HCT116 (cell line): Measurements from ENCODE around the gene ZNF543. TPM values are rescaled to one million over a fixed set of nuclear protein-coding genes. Genes with fewer than 3 reads are reported as not detected.
A peak's percentile ranks its signal among the peaks of the same experiment; 100 is the strongest.

Experiments used
- ATAC-seq: fragments of 200-7000 bp; cut with Tn5 transposase; 2 replicates; pipeline ENCODE4 v1.9.1; 2020; ENCODE audit warnings: mild to moderate bottlenecking, moderate library complexity
- BruUV-seq: library from RNA; stranded (reverse); fragments of 400-500 nt; replicated peaks from 2 replicates; lab custom pipeline; 2021; lab: Mats Ljungman, UMichigan
- CTCF ChIA-PET: fragments of 300-600 bp; sonication (Branson Sonifier 250); formaldehyde crosslinking; loops from one replicate; lab custom pipeline; 2021; ENCODE audit warnings: antibody characterized with exemption; lab: Charles Lee
- POLR2A ChIA-PET: fragments of 300-600, 350-600 bp; sonication (Branson Sonifier 250); formaldehyde crosslinking; loops from one replicate; lab custom pipeline; 2021; ENCODE audit warnings: antibody characterized with exemption; lab: Charles Lee
- RAD21 ChIA-PET, 2 experiments: fragments of 300-600 bp; sonication (Branson Sonifier 250); formaldehyde crosslinking; loops; one replicate each; lab custom pipeline; 2023; ENCODE audit warnings: low total read pairs in 2 of 2; ENCODE audit not compliant: uncharacterized antibody in 2 of 2, unreplicated experiment in 2 of 2, low non-redundant PET in 1 of 2; lab: Charles Lee
- DNase-seq: peaks from one replicate; pipeline ENCODE4 v3.0.0-alpha.2; 2010; ENCODE audit warnings: low read depth, low spot score
- H2AFZ ChIP-seq: fragments of 200-600 bp; shearing (Covaris generic), sonication (generic); 2 replicates; pipeline ENCODE4 v1.6.1; 2017; ENCODE audit warnings: low read depth, mixed run types, mixed read lengths, antibody characterized with exemption, low read length; ENCODE audit not compliant: poor library complexity, severe bottlenecking
- H3K27ac ChIP-seq: 2 replicates; pipeline ENCODE4 v1.5.1; 2012; ENCODE audit warnings: low read depth, low read length
- H3K27me3 ChIP-seq: fragments of 200-600 bp; sonication (generic); 2 replicates; pipeline ENCODE4 v1.6.1; 2016; ENCODE audit warnings: mixed run types, low read length, mixed read lengths; ENCODE audit not compliant: insufficient read depth
- H3K36me3 ChIP-seq, 2 experiments: fragments of 200-500 bp in 1 of 2; fragments of 200-600 bp in 1 of 2; sonication (Bioruptor generic) in 1 of 2; sonication (generic) in 1 of 2; 2 replicates each; pipeline versions ENCODE4 v1.5.1 to v1.6.1; 2014 to 2016; ENCODE audit warnings: low read length in 2 of 2, inconsistent platforms in 1 of 2, mixed read lengths in 1 of 2, mixed run types in 1 of 2; ENCODE audit not compliant: insufficient read depth in 2 of 2, control insufficient read depth in 1 of 2
- H3K4me1 ChIP-seq, 2 experiments: fragments of 200-600 bp in 1 of 2; sonication (generic) in 1 of 2; 2 replicates each; pipeline versions ENCODE4 v1.5.1 to v1.6.1; 2012 to 2017; ENCODE audit warnings: low read length in 2 of 2, inconsistent platforms in 1 of 2, mild to moderate bottlenecking in 1 of 2, mixed read lengths in 1 of 2, mixed run types in 1 of 2, moderate library complexity in 1 of 2; ENCODE audit not compliant: insufficient read depth in 2 of 2, control insufficient read depth in 1 of 2
- H3K4me2 ChIP-seq: fragments of 200-600 bp; sonication (generic); 2 replicates; pipeline ENCODE4 v1.6.1; 2017; ENCODE audit warnings: mixed run types, low read length, mixed read lengths
- H3K4me3 ChIP-seq, 2 experiments: fragments of 200-600 bp in 1 of 2; sonication (generic) in 1 of 2; replicated peaks in 1 of 2; 2 replicates each; pipeline ENCODE4 v1.5.1; 2011 to 2016; ENCODE audit warnings: low read length in 2 of 2, control low read depth in 1 of 2, low read depth in 1 of 2, mild to moderate bottlenecking in 1 of 2, mixed read lengths in 1 of 2, mixed run types in 1 of 2
- H3K79me2 ChIP-seq: fragments of 200-600 bp; sonication (generic); 2 replicates; pipeline ENCODE4 v1.6.1; 2017; ENCODE audit warnings: mild to moderate bottlenecking, mixed run types, low read length, moderate library complexity, mixed read lengths; ENCODE audit not compliant: insufficient read depth
- H3K9ac ChIP-seq: fragments of 200-600 bp; sonication (generic); 2 replicates; pipeline ENCODE4 v1.6.1; 2016; ENCODE audit warnings: low read length, mixed read lengths
- H3K9me2 ChIP-seq: fragments of 200-600 bp; sonication (generic), shearing (Covaris generic); 2 replicates; pipeline ENCODE4 v1.6.1; 2017; ENCODE audit warnings: mixed run types, mild to moderate bottlenecking, moderate library complexity; ENCODE audit not compliant: insufficient read depth
- H3K9me3 ChIP-seq, 2 experiments: fragments of 200-500 bp in 1 of 2; fragments of 200-600 bp in 1 of 2; sonication (Bioruptor generic) in 1 of 2; sonication (generic) in 1 of 2; 2 replicates each; pipeline ENCODE4 v1.6.1; 2014 to 2017; ENCODE audit warnings: low read length in 2 of 2, mixed read lengths in 2 of 2, inconsistent platforms in 1 of 2, low read depth in 1 of 2, mild to moderate bottlenecking in 1 of 2, mixed run types in 1 of 2, moderate library complexity in 1 of 2; ENCODE audit not compliant: control insufficient read depth in 1 of 2, insufficient read depth in 1 of 2
- H4K20me1 ChIP-seq: fragments of 200-600 bp; sonication (generic), shearing (Covaris generic); 2 replicates; pipeline ENCODE4 v1.6.1; 2017; ENCODE audit warnings: mixed run types, mild to moderate bottlenecking, moderate library complexity; ENCODE audit not compliant: insufficient read depth
- CBX3 ChIP-seq: IDR thresholded peaks from 2 replicates; pipeline ENCODE4 v1.6.1; 2012; ENCODE audit warnings: low read depth
- CEBPB ChIP-seq: IDR thresholded peaks from 2 replicates; pipeline ENCODE4 v1.6.1; 2012; ENCODE audit warnings: low read depth
- ELF1 ChIP-seq: IDR thresholded peaks from 2 replicates; pipeline ENCODE4 v1.6.1; 2012; ENCODE audit warnings: low read depth, borderline replicate concordance
- EZH2 ChIP-seq: fragments of 200-600 bp; sonication (generic); IDR thresholded peaks from 2 replicates; pipeline ENCODE4 v1.6.1; 2017; ENCODE audit warnings: antibody characterized with exemption, mixed run types
- FOSL1 ChIP-seq: IDR thresholded peaks from 2 replicates; pipeline ENCODE4 v1.6.1; 2012; ENCODE audit warnings: low read depth
- JUND ChIP-seq: IDR thresholded peaks from 2 replicates; pipeline ENCODE4 v1.6.1; 2012
- POLR2A ChIP-seq: IDR thresholded peaks from 2 replicates; pipeline ENCODE4 v1.7.0; 2011; ENCODE audit warnings: borderline replicate concordance; ENCODE audit not compliant: insufficient read depth, insufficient read length; ENCODE audit errors: extremely low read depth
- POLR2AphosphoS5 ChIP-seq: IDR thresholded peaks from 2 replicates; pipeline ENCODE4 v1.6.1; 2011; ENCODE audit warnings: mild to moderate bottlenecking, low read depth, low read length, moderate library complexity
- RAD21 ChIP-seq: IDR thresholded peaks from 2 replicates; pipeline ENCODE4 v1.6.1; 2012; ENCODE audit warnings: low read depth, mild to moderate bottlenecking
- SIN3A ChIP-seq: IDR thresholded peaks from 2 replicates; pipeline ENCODE4 v1.6.1; 2012; ENCODE audit warnings: low read depth
- SP1 ChIP-seq: IDR thresholded peaks from 2 replicates; pipeline ENCODE4 v1.6.1; 2012; ENCODE audit warnings: low read depth
- SRF ChIP-seq: IDR thresholded peaks from 2 replicates; pipeline ENCODE4 v1.6.1; 2012; ENCODE audit warnings: low read depth
- TCF7L2 ChIP-seq: IDR thresholded peaks from 2 replicates; pipeline ENCODE4 v1.7.0; 2011; ENCODE audit warnings: borderline replicate concordance, inconsistent platforms; ENCODE audit not compliant: insufficient read depth, insufficient read length; ENCODE audit errors: extremely low read depth
- YY1 ChIP-seq: IDR thresholded peaks from 2 replicates; pipeline ENCODE4 v1.6.1; 2011; ENCODE audit warnings: low read length, low read depth, moderate library complexity, mild to moderate bottlenecking; ENCODE audit not compliant: insufficient replicate concordance; ENCODE audit errors: extremely low read depth
- ZFX ChIP-seq: fragments of 450-650 bp; IDR thresholded peaks from 2 replicates; pipeline ENCODE4 v1.6.1; 2017
- intact Hi-C: fragments of 100-400 bp; cut with micrococcal nuclease; formaldehyde crosslinking; loops from 2 replicates; pipeline ENCODE4 v1.10.0; 2022
- total RNA-seq: library from RNA; stranded (reverse); gene quantifications from one replicate; pipeline ENCODE4 v1.2.1, GENCODE V29; 2021; ENCODE audit not compliant: unreplicated experiment
- TF ChIP-seq, protein P1 (sequence below): IDR thresholded peaks from 2 replicates; pipeline ENCODE4 v1.6.1; 2012; ENCODE audit warnings: low read depth
- TF ChIP-seq, protein P2 (sequence below), 3 experiments: fragments of 200-600 bp in 1 of 3; sonication (generic) in 1 of 3; IDR thresholded peaks in 2 of 3; conservative IDR thresholded peaks in 1 of 3; 2 replicates each; pipeline ENCODE4 v1.5.1; 2012 to 2017; ENCODE audit warnings: low read depth in 2 of 3, low read length in 2 of 3, antibody characterized with exemption in 1 of 3, borderline replicate concordance in 1 of 3, control low read depth in 1 of 3, mild to moderate bottlenecking in 1 of 3, mixed read lengths in 1 of 3, mixed run types in 1 of 3, moderate library complexity in 1 of 3; ENCODE audit not compliant: insufficient read depth in 1 of 3
- TF ChIP-seq, protein P3 (sequence below): IDR thresholded peaks from 2 replicates; pipeline ENCODE4 v1.6.1; 2012
- TF ChIP-seq, protein P4 (sequence below): IDR thresholded peaks from 2 replicates; pipeline ENCODE4 v1.6.1; 2011; ENCODE audit warnings: mild to moderate bottlenecking, low read length, moderate library complexity; ENCODE audit not compliant: insufficient replicate concordance; ENCODE audit errors: extremely low read depth
- TF ChIP-seq, protein P5 (sequence below): IDR thresholded peaks from 2 replicates; pipeline ENCODE4 v1.6.1; 2012

ZNF543 gene
- total RNA-seq, 1 experiment from 2014 or later, result 7.6 TPM

DNA sequence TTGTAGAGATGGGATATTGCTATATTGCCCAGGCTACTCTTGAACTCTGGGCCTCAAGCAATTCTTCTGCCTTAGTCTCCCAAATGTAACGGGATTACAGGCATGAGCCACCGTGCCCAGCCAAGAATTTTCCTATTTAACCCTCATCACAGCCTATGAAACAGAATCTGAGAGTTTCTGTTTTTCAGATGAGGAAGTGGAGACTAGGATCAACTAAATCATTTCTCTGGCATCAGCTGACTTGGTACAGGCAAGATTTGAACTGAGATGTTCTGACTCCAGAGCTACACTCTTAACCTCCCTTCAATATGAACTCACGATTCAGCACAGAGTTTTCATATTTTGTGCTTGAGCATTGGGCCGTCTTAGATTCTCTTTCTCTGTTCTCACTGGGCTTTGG, 31.9 kb upstream of the ZNF543 start (continued):
- no peak for TF ChIP-seq YY1
- no peak for TF ChIP-seq POLR2A
- no peak for TF ChIP-seq JUND

DNA sequence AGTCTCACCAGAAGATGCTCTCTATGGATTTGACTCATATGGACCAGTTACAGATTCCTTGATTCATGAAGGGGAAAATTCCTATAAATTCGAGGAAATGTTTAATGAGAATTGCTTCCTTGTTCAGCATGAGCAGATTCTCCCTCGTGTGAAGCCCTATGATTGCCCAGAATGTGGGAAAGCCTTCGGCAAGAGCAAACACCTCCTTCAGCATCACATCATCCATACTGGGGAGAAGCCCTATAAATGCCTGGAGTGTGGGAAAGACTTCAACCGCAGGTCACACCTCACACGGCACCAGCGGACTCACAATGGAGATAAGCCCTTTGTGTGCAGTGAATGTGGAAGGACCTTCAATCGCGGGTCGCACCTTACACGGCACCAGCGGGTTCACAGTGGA, 29.3 kb upstream of the ZNF543 start:
- TSS peak; percentile 1 for BruUV-seq
- Histone ChIP-seq H3K27me3 (no peaks in the 10 kb centered on the region), H3K36me3 (peaks cover 51 to 84% of the 10 kb centered on the region in 2 experiments), H3K9ac (no peak overlapping the region), H3K4me1 (no peaks in the 10 kb centered on the region), H2AFZ (no peak overlapping the region), H3K27ac (no peak overlapping the region), H3K9me3 (peaks cover 0 to 9% of the 10 kb centered on the region in 2 experiments; a peak in 1 of 4 replicates), H3K79me2 (peaks cover 98% of the 10 kb centered on the region), H4K20me1 (no peaks in the 10 kb centered on the region), H3K9me2 (no peaks in the 10 kb centered on the region), H3K4me2 (no peak overlapping the region), H3K4me3 (no peak overlapping the region)
- ChIA-PET POLR2A (no interaction called here), CTCF (no interaction called here), RAD21 (no interaction called here)
- TF ChIP-seq, protein P1, sequence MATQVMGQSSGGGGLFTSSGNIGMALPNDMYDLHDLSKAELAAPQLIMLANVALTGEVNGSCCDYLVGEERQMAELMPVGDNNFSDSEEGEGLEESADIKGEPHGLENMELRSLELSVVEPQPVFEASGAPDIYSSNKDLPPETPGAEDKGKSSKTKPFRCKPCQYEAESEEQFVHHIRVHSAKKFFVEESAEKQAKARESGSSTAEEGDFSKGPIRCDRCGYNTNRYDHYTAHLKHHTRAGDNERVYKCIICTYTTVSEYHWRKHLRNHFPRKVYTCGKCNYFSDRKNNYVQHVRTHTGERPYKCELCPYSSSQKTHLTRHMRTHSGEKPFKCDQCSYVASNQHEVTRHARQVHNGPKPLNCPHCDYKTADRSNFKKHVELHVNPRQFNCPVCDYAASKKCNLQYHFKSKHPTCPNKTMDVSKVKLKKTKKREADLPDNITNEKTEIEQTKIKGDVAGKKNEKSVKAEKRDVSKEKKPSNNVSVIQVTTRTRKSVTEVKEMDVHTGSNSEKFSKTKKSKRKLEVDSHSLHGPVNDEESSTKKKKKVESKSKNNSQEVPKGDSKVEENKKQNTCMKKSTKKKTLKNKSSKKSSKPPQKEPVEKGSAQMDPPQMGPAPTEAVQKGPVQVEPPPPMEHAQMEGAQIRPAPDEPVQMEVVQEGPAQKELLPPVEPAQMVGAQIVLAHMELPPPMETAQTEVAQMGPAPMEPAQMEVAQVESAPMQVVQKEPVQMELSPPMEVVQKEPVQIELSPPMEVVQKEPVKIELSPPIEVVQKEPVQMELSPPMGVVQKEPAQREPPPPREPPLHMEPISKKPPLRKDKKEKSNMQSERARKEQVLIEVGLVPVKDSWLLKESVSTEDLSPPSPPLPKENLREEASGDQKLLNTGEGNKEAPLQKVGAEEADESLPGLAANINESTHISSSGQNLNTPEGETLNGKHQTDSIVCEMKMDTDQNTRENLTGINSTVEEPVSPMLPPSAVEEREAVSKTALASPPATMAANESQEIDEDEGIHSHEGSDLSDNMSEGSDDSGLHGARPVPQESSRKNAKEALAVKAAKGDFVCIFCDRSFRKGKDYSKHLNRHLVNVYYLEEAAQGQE, result no peak
- TF ChIP-seq FOSL1 (no peak), SRF (no peak), JUND (no peak), RAD21 (no peak), CBX3 (no peak), EZH2 (no peak), YY1 (no peak), SIN3A (no peak), SP1 (no peak), TCF7L2 (no peak), ELF1 (no peak), ZFX (no peak), CEBPB (no peak), POLR2AphosphoS5 (no peak)
- TF ChIP-seq, protein P2, sequence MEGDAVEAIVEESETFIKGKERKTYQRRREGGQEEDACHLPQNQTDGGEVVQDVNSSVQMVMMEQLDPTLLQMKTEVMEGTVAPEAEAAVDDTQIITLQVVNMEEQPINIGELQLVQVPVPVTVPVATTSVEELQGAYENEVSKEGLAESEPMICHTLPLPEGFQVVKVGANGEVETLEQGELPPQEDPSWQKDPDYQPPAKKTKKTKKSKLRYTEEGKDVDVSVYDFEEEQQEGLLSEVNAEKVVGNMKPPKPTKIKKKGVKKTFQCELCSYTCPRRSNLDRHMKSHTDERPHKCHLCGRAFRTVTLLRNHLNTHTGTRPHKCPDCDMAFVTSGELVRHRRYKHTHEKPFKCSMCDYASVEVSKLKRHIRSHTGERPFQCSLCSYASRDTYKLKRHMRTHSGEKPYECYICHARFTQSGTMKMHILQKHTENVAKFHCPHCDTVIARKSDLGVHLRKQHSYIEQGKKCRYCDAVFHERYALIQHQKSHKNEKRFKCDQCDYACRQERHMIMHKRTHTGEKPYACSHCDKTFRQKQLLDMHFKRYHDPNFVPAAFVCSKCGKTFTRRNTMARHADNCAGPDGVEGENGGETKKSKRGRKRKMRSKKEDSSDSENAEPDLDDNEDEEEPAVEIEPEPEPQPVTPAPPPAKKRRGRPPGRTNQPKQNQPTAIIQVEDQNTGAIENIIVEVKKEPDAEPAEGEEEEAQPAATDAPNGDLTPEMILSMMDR (IDR thresholded peaks at IDR 0.05 in 2 of 3, conservative IDR thresholded peaks at IDR 0.05 in 1 of 3; ENCODE audit: borderline replicate concordance in 1 of 3, insufficient read depth in 1 of 3, low read depth in 2 of 3, low read length in 2 of 3), result no peak
- TF ChIP-seq, protein P3, sequence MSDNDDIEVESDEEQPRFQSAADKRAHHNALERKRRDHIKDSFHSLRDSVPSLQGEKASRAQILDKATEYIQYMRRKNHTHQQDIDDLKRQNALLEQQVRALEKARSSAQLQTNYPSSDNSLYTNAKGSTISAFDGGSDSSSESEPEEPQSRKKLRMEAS, result no peak
- TF ChIP-seq, protein P4, sequence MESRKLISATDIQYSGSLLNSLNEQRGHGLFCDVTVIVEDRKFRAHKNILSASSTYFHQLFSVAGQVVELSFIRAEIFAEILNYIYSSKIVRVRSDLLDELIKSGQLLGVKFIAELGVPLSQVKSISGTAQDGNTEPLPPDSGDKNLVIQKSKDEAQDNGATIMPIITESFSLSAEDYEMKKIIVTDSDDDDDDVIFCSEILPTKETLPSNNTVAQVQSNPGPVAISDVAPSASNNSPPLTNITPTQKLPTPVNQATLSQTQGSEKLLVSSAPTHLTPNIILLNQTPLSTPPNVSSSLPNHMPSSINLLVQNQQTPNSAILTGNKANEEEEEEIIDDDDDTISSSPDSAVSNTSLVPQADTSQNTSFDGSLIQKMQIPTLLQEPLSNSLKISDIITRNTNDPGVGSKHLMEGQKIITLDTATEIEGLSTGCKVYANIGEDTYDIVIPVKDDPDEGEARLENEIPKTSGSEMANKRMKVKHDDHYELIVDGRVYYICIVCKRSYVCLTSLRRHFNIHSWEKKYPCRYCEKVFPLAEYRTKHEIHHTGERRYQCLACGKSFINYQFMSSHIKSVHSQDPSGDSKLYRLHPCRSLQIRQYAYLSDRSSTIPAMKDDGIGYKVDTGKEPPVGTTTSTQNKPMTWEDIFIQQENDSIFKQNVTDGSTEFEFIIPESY, result no peak
- TF ChIP-seq, protein P5, sequence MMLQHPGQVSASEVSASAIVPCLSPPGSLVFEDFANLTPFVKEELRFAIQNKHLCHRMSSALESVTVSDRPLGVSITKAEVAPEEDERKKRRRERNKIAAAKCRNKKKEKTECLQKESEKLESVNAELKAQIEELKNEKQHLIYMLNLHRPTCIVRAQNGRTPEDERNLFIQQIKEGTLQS, result no peak
- ATAC-seq (no peak), DNase-seq (no peak)
- intact Hi-C loops, result no loop called here
